HFFc6 (cell line): ENCODE measurements around the gene STAB1. TPM values are rescaled to one million over a fixed set of nuclear protein-coding genes. Genes with fewer than 3 reads are reported as not detected.

Source experiments
- DNase-seq: peaks from one replicate; pipeline ENCODE4 v3.0.0-alpha.2; 2018
- H3K27ac Mint-ChIP-seq: 2 replicates; pipeline ENCODE4 v1.8.0; 2020; ENCODE audit warnings: mild to moderate bottlenecking, mixed read lengths
- H3K27me3 Mint-ChIP-seq: 2 replicates; pipeline ENCODE4 v1.8.0; 2021; ENCODE audit warnings: mild to moderate bottlenecking, moderate library complexity, mixed read lengths; ENCODE audit not compliant: insufficient read depth
- H3K36me3 Mint-ChIP-seq: 2 replicates; pipeline ENCODE4 v1.8.0; 2021; ENCODE audit warnings: low read depth, mixed read lengths
- H3K4me1 Mint-ChIP-seq: 2 replicates; pipeline ENCODE4 v1.8.0; 2020; ENCODE audit warnings: low read depth, mixed read lengths
- H3K4me3 Mint-ChIP-seq: 2 replicates; pipeline ENCODE4 v1.8.0; 2020; ENCODE audit warnings: mild to moderate bottlenecking, moderate library complexity, mixed read lengths
- H3K9me3 Mint-ChIP-seq: 2 replicates; pipeline ENCODE4 v1.8.0; 2020; ENCODE audit warnings: mild to moderate bottlenecking, mixed read lengths
- CTCF ChIP-seq: fragments of 200-600 bp; sonication (generic); IDR thresholded peaks from 2 replicates; pipeline ENCODE4 v1.5.0; 2021; ENCODE audit warnings: antibody characterized with exemption, mild to moderate bottlenecking
- total RNA-seq, 6 experiments: library from RNA; stranded (reverse); fragmentation: NEBNext Ultra II Directional; extraction: Animal tissue kit (Norgen Biotek cat#: 25700); gene quantifications; 2 replicates in 1 of 6; 3 replicates in 5 of 6; pipeline ENCODE4 v1.2.3, GENCODE V29; 2021

Gene STAB1
- total RNA-seq, 6 experiments from 2014 or later, result not detected

DNA sequence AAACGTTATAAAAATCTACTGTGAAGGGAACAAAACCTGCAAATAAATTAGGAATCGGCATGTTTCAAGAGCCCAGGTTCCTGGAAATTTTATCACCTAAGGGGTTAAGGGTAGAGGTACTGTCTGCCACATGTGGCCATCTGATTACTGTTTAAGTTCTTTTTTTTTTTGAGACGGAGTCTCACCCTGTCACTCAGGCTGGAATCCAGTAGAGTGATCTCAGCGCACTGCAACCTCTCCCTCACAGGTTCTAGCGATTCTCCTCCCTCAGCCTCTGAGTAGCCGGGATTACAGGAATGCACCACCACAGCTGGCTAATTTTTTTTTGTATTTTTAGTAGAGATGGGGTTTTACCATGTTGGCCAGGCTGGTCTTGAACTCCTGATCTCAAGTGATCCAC, 77.1 kb downstream of the STAB1 start:
- TF ChIP-seq CTCF, result no peak
- H3K27ac Mint-ChIP-seq, result 0 out of 2 replicates have a peak overlapping the region, but pooled peaks have one; percentile 24
- H3K4me1 Mint-ChIP-seq, result peaks cover 33% of the 10 kb centered on the region
- H3K27me3 Mint-ChIP-seq, result peaks cover 3% of the 10 kb centered on the region; the same call in 1 of the 2 replicates
- DNase-seq, result no peak
- H3K36me3 Mint-ChIP-seq, result peaks cover 24% of the 10 kb centered on the region
- no peaks in the 10 kb centered on the region for H3K9me3 Mint-ChIP-seq
- no peak overlapping the region for H3K4me3 Mint-ChIP-seq

Other genes with a start within 250 kb of the STAB1 start
- 10 to 100 TPM; 20.8 to 23.4 (median 20.9) TPM for gene PPM1M, start 249.6 kb upstream of the STAB1 start, total RNA-seq
- gene WDR82, start 216.7 kb upstream of the STAB1 start, total RNA-seq, result 10 to 100 TPM; 55.2 to 62.0 (median 58.6) TPM
- 1 to 10 TPM; 7.0 to 9.9 (median 8.7) TPM for gene GLYCTK, start 207.5 kb upstream of the STAB1 start, total RNA-seq
- 1 to 10 TPM; 1.4 to 2.1 (median 1.8) TPM for gene DNAH1, start 179.0 kb upstream of the STAB1 start, total RNA-seq
- 10 to 100 TPM; 58.5 to 72.8 (median 64.1) TPM for gene BAP1, start 85.3 kb upstream of the STAB1 start, total RNA-seq
- gene PHF7, start 84.7 kb upstream of the STAB1 start, total RNA-seq, result 1 to 10 TPM; 2.9 to 5.0 (median 4.2) TPM
- gene SEMA3G, start 50.2 kb upstream of the STAB1 start, total RNA-seq, result not detected
- gene TNNC1, start 41.3 kb upstream of the STAB1 start, total RNA-seq, result under 1 TPM in 4 of 6 experiments, not detected in 2; 0.35 to 0.55 (median 0.53) TPM
- gene NISCH, start 39.7 kb upstream of the STAB1 start, total RNA-seq, result 10 to 100 TPM; 46.4 to 62.5 (median 55.8) TPM
- 100 to 1,000 TPM; 156 to 198 (median 183) TPM for gene NT5DC2, start 38.5 kb downstream of the STAB1 start, total RNA-seq
- gene UQCC5, start 41.3 kb downstream of the STAB1 start, total RNA-seq, result 10 to 100 TPM; 22.2 to 38.4 (median 28.3) TPM
- gene PBRM1, start 190.6 kb downstream of the STAB1 start, total RNA-seq, result 10 to 100 TPM; 44.1 to 64.2 (median 56.0) TPM
- gene GNL3, start 190.7 kb downstream of the STAB1 start, total RNA-seq, result 10 to 100 TPM; 77.1 to 87.9 (median 80.9) TPM
- 10 to 100 TPM; 72.6 to 90.9 (median 88.5) TPM for gene GLT8D1, start 210.5 kb downstream of the STAB1 start, total RNA-seq
- 100 to 1,000 TPM; 179 to 209 (median 193) TPM for gene SPCS1, start 210.8 kb downstream of the STAB1 start, total RNA-seq